Stimulated activated CD8-positive, alpha-beta memory T cell treated with anti-CD3 and anti-CD28 coated beads, Interleukin-2, amount 100 ng/mL, for 1 hour (primary cell): ENCODE data around the gene HCN4.
"Not testable (repeated sequence)": the region's sequence is repeated elsewhere in the genome, so short reads cannot be mapped to it uniquely, and the experiment has no call there.

Experiments used
- DNase-seq, 2 donors: peaks; one replicate each; pipeline ENCODE4 v3.0.0-alpha.2; 2020; ENCODE audit warnings: low read depth in 2 of 2

Gene HCN4

DNA sequence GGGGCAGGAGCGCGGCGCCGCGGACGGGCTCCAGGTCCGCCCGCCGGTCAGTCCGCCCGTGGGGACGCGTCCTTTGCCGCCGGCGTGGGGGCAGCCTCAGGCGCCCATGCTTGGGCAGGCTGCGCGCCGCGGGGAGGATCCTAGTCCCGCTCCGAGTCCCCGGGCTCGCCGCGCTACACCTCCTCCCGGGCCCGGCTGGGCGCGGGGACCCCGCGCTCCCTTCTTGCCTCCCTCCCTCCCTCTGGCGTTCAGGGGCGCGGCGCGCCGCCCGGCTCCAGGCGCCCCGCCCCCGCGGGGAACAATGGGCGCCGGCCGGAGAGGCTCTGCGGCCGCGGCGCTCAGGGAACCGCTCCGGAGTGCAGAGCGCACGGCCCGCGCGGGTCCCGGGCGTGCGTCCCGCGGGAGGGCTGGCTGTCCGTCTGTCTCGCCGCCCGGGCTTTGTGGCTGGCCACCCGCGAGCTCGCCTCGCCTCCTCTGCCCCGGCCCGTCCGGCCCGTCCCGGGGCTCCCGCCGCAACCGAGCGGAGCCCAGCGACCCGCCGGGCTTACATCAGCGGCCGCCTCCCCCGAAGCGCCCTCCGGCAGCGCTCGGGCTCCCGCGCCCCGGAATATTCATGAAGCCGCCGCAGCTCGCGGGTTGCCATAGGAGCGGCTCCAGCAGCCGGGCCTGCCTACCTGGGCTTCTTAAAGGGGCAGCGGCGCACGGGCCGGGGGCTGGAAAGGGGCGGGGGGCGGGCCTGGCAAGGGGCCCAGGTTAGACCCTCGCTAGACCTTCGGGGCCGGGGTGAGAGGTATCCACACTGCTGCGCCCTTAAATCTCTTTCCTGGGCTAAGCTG is at the start of gene HCN4:
TSS of gene HCN4 (minus strand) at position 658 of the 836 bp plus-strand sequence. CDS start 688 bp downstream, outside the sequence.
- no peak for DNase-seq

DNA sequence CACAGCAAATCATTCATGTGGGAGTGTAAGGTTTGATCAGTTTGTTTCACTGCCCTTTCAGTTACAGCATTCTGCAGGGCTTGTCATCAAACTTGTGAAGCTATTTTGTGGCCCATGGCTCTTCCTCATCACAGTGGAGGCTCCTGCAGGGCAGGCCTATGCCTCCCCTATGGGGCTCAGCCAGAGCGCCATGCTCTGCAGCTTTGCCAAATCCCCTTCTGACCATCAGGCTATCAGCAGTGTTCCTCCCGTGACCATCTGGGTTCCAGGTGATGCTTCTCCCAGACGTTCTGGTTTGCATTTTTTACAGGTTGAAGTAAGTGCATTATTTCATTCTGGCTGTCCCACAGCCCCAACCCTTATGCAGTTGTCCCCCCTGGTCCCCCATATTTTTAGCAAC is 46.1 kb upstream of the HCN4 start:
- DNase-seq, result no peak

DNA sequence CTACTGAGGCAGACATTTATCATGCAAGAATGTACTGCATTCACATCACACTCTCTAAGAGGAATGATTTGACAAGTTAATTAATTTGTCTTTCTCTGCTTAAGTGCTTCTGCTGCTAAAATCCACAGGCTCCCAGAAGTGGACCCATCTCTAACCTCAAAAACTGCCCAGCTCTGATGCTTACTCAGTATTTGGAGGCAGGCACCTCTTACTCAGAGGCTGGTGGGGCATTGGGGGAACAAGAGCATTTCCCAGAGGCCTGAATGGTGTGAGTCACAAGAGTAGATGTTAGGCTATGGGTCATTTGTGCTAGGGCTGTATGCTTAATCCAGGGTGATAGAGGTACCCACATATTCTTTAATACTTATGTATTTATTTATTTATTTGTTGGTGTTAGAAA is 34.4 kb upstream of the HCN4 start:
- DNase-seq, result no peak

DNA sequence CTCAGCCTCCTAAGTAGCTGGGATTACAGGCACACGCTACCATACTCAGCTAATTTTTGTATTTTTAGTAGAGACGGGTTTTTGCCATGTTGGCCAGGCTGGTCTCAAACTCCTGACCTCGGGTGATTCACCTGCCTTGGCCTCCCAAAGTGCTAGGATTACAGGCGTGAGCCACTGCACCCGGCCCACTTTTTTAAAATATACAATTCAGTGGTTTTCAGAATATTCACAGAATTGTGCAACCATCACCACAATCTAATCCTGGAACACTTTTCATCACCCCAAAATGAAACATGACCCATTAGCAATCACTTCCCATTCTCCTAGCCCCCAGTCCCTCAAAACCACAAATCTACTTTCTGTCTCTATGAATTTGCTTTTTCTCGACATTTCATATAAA is 31.5 kb upstream of the HCN4 start:
- DNase-seq, result not testable (repeated sequence)

DNA sequence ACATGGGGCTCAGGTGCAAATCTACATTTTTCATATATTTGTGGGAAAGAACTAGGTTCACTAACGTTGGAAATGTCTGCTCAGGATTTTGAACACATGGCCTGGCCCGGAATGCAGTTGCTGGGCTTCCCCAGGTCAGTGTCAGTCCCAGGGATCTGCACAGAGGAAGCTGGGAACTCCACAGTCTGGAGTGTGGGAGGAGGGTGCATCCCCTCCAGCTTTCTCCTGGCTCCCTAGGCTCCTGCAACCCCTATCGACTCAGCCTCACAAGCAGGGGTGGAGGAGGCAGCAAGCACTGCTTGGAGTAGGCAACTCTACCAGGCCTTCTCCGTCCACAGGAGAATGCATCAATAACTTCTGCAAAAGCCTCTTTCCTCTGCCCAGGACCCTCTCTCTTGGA is 30.1 kb upstream of the HCN4 start:
- no peak for DNase-seq

DNA sequence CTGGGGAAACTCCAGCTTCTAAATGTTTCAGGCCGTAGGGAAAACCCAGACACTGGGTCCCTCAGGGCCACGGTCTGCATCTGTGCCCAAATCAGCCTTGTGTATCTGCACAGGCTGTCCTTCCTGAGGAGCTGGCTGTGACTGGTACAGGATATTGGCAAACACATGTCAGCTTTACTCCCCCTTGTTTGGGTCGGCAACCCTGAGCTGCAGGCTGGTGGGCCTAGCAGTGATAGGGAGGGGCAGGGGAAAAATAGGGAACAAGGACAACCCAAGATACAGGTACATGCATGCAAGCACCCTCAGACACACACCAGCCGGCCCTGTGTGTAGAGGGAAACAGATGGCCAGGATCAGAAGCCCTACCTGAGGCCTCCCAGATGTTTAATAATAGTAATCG is 28.7 kb upstream of the HCN4 start:
- no peak for DNase-seq

DNA sequence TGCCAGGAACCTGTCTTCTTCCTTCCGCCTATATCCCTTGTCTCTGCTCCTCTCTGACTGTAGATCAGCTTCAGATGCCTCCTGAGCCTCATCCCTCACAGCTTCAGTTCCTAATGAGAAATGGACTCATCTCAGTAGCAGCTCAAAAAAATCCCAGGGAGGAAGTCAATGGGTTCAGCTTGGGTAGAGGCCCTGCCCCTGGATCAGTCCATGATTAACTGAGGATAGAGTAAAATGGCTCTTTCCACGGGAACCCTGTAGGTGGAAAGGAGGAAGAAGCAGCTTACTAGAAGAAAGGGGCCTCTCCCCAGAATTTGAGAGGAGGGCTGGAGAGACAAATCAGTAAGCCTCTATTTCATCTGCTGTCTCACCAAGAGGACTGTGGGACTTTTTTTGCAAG is 26.9 kb upstream of the HCN4 start:
- no peak for DNase-seq

DNA sequence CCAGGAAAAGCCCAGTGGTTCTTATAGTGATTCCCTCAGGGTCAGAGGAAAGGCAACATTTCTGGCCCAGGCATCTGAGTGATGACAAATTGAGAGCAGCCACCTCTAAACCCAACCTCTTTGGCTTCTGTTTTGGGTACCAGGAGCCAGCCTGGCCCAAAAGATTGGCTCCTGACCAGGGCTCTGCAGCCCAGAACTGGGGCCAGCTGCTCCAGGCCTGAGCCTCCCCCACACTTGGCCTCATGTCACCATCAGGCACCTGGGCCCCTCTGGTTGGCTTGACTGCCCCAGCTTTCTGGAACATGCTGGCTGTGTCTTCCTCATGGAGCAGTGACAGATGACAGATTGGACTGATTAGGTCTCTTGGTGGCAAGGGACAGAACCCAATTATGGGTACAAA is 26.0 kb upstream of the HCN4 start:
- DNase-seq, result no peak

DNA sequence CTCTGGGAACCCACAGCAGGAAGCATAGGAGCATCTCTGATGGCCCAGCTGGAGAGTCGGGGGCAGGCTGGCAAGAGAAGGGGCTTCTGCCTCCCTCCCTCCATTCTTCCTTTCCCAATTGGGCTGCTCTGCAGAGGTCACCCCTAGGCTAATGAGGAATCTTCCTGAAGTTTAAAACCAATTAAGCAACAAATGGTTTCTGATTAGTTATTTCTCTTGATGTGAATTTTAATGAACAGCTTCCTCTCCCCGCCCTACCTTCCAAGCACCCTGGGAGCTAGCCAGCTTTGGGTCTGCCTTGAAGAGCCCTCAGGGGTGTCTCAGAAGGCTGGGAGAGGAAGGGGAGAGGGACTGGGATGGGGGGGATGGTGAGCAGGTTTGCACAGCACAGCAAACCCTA is 24.6 kb upstream of the HCN4 start:
- no peak for DNase-seq

DNA sequence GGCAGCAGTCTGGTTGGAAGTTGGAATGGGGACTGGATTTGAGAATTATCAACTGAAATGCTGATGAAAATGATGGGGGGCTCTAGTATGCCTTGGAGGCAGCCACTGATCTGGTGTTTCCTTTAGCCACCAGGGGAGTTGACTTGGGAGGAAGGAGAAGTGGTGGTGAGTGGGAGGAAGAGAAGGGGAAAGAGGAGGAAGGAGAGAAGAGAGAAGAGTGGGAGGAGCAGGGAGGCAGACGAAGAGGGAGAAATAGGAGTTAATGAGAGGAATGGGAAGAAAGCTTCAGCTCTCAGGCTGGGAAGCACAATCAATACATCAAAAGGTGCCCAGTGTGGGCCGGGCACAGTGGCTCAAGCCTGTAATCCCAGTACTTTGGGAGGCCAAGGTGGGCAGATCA is 23.3 kb upstream of the HCN4 start:
- DNase-seq, result no peak

DNA sequence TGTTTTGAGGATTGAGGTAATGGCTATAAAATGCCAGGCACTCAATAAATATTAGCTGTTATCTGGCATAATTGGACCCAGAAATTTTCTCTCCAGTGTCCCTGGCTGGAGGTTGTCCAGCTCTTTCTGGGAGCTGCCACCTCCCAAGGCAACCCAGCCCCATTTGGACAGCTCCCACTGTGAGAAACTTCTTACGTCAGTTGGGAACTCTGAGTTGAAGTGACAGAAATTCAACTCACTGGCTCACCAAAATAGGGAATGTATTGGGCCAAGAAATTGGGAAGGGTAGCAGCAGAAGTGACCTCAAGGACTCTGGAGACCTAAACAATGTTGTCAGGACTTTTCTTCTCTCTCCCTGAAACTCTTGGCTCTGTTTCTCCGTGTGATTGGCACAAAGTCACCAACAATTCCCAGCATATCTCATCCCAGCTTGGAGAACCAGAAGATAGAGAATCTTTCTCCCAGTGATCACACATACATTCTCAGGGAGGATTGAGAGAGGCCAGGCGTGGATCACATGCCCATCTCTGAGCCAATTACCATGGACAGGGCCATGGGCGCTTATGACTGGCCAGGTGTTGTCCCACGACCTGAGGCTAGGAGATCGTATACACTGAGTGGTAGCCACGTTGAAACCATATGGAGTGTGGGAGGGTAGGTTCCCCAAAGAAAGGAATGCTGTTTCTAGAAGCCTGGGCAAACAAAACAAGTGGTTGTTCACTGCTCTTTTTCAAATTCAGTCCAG is 22.5 kb upstream of the HCN4 start:
- DNase-seq, result no peak

DNA sequence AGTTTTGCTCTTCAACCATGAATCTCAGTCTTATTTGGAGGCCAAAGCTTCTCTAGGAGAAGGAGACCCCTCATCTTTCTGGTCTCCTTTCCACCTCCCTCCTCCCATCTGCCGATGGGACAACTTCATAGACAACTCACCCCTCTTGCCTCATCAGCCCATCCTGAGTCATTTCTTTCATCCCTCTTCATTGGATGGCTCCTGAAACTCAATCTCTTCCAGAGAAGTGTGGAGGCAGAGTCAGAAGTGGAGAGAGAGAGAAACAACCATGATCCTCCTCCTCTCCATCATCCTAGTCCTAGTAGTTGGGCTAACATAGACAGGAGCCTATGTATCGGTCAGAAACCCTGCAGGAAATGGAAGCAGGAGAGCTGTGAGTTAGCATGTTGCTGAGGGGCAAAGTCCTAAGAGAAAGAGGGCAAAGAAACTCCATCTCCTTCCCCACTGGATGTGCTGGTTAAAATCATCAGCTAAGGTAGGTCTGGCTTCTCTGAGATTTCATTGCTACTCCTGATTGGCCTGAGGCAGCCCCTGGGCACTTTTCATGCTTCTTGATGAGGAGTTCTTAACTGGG is 21.3 kb upstream of the HCN4 start:
- DNase-seq, result no peak

DNA sequence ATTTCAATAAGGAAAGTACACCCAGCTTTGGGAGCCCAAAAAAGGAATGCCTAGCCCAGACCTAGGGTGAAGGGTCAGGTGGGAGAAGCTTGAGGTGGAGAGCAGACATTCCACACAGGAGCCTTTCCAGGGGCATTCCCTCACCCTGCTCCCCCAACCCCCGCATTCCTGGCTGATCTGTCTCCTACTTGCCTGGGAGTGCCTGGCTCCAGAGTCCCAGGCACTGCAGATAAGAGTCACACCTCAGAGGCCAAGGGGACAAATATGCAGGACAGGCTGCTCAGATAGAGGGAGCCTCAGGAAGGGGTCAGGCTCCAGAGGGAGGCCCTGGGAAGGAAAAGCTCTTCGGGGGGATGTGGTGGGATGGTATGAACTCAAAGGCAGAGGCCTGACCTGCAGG is 20.8 kb upstream of the HCN4 start:
- DNase-seq, result no peak

DNA sequence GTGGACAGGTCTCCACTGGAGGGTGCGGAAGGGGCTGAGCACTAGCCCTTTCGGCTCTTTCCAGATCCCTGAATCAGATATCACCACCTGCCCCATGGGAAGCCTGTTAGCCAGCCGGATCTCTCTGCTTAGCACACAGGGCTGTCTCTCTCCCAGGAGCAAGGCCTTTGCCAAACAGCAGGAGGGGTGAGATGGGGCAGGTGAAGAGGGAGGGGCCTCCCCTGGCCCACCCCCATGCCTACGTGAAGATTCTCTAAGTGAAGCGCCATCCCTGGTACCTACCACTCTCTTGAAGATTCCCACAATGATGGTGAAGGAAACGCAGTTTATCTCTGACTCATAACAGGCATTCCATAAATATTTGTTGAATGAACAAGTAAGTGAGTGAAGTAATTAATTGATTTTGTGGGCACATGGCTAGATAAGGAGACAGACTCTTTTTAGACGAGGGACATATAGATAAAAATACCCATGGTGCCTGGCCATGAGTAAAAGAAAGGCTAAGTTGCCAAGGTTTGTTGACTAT is 19.6 kb upstream of the HCN4 start:
- DNase-seq, result no peak

DNA sequence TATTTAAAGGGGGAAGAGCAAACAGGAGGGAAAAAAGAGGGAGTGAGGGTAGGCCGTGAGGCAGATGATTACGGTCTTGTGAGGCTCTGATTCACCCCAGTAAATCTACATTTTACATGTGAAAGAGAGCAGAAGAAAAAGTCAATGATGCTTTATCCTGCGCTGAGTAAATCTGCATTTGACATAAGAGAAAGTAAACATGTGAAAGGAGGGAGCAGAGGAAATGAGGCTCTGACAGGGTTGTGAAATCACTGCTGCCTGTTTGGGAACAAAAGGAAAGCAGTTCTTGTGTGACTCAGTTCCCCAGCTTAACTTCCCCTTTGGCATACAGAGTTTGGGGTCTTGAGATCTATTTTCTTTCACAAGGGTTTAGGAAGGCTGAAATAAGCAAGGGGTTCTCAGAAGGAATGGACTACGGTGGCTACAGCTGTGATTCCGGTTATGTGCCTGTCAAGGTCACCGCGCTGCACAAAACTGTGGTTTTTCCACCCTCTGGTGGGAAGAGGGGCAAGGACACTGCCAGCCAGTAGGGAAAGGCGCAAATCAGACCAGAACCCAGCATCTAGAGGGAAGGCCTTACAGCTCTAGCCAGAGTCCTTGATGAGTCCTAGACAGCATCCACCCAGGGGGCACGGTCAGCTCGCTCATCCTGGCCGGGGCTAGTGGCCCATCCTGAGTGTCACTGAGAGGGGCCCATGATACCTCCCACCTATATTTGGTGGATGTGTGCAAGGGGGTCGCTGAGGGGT is 18.9 kb upstream of the HCN4 start:
- no peak for DNase-seq

DNA sequence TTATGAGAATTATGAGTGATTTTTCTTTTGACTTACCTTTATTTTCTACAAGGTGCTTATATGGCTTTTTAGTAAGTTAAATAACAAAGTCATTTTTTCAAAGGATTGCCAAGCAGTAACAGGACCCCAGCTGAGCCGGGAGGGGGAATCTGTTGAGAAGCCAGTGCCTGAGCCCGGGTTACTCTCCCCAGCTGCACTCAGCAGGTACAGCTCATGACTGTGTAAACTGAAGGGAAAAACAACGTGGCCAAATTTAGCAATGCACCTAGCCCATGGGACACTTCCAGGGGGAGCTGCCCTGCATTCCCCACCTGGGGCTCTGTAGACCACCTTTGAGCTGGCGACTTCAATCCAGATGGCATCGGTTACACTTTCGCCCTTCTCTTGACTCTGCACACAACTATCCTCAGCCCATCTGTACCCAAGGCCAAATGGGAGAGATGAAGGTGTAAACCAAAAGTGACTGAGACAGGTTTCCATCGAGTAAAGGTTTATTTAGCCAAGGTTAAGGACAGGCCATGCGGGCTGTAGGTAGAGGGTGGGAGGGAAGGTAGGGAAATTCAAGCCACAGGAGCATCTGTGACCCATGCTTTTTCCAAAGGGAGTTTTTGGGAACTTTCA is 18.2 kb upstream of the HCN4 start:
- no peak for DNase-seq

DNA sequence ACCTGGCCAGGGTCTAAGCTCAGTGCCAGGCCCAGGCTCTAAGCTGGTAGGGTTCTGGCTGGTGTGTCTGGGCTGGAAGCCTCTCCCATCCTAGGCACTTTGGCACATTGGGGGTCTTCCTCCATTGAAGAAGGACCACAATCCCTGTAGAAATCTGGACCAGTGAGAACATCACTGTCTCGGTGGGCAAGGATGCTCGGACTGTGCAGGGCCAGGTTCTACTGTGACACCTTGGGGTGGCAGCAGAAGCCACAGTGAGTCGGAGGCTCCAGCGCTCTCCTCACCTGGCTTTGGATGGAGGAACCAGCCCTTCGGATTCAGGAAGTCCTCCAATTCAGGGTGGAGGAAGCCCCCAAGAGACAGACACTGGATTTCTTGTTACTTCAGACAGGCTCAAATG is 17.5 kb upstream of the HCN4 start:
- no peak for DNase-seq

DNA sequence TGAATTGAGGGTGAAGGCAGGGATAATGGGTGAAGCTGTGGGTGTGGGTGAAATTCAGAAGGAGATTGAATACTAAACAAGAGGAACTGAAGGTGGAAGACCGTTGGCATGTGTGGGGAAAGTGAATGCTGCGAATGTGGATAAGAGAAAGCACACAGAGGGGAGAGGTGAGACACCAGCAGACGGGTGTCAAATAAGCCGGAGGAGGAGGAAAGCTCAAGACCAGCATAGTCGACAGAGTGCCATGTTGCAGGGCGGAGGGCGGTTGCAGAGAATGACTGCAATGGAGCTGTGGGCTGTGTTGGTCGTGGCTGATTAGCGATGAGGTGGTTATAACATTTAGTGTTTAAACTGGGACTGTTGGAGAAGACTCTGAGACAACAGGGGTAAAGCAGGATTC is 16.4 kb upstream of the HCN4 start:
- no peak for DNase-seq

DNA sequence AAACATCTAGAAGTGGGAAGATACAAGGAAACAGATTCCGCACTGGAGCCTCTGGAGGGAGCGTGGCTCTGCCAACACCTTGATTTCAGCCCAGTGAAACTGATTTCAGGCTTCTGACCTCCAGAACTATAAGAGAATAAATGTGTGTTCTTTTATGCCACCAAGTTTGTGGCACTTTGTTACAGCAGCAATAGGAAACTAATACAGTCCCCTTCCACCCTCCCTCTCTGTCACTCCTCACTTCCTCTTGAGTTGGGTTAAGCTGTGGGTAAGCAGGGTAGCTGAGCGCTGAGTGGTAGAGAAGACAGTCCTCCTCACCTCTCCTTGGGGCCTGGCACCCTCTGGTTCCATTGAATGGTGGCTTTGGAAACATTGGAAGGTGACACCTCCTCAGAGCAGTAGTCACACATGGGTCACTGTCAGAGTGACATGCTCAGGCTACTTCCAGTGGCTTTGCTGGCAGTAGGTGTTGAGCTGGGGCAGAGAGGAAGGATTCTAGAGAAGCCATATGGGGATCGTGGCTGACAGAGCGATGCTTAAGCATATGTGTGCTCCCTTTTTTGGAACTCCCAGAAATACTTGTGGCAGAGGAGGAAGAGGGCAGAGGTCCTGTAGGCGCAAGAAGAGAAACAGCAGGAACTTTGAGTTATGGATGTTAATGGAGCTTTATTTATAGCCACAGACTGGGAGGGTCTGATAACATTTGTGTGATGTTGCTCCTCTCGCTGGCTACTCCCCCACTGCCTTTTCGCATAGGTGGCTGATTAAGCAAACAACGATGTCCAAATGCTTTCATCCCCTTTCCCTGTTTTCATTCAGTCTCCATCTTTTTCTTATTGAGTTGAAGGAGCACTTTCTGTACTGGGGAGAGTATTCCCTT is 14.8 kb upstream of the HCN4 start:
- no peak for DNase-seq

DNA sequence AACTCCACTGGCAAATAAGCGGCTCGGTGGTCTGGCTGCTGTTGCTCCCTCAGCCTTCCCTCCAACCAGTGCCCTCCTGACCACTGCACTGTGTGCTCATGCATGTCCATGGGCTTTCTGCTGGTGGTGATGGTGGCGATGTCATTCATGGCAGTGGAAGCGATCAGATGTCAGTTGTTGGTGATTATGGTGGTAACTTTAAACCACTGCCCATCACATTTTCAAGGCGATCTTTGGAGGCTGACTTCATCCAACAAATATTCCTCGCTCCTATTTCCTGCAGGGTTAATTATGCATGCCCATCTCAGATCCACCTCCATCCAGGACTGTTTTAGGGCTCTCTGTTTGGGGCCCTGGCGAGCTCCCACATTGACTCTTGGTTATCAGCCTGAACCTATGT is 13.4 kb upstream of the HCN4 start:
- DNase-seq, result no peak

DNA sequence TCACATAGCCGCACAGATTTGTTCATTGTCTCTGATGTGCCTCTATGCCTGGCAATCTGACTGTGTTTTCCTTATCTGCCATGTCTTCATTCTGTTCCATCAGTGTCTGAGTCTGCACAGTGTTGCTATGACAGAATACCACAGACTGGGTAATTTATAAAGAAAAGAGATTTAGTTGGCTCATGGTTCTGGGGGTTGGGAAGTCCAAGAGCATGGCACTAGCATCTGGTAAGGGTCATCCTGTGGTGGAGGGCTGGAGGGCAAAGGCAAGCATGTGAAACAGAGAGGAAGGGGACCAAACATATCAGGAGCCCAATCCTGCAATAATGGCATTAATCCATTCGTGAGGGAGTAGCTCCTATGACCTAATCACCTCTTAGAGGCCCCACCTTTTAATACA is 11.9 kb upstream of the HCN4 start:
- no peak for DNase-seq
